ENCODE measurements around the gene CHCT1.
A peak's percentile ranks its signal among the peaks of the same experiment; 100 is the strongest.

Gene CHCT1

GRCh38 chr17:60392042-60392844, 30.0 kb upstream of the CHCT1 start, which contains the start of gene USP32:
TSS of gene USP32 (minus strand) at chr17:60392133. CDS start at chr17:60391939, 194 bp downstream.
- Histone ChIP-seq H2AFZ (ENCODE audit: low read length) (0 out of 2 replicates have a peak within 1 kb of the TSS, but pooled peaks have one; percentile 3), H3K79me2 (ENCODE audit: insufficient read depth, low read length) (peaks cover 13% of the 10 kb centered on the region), H3K27ac (ENCODE audit: low read depth, low read length, poor library complexity, severe bottlenecking) (peak within 1 kb of the TSS; percentile 46)

GRCh38 chr17:60392845-60393702, 29.2 kb upstream of the CHCT1 start:
- Histone ChIP-seq H3K36me3 (ENCODE audit: insufficient read depth, low read length) (no peaks in the 10 kb centered on the region), H3K27ac (ENCODE audit: low read depth, low read length, poor library complexity, severe bottlenecking) (peak overlapping the region; percentile 46), H2AFZ (ENCODE audit: low read length) (0 out of 2 replicates have a peak overlapping the region, but pooled peaks have one; percentile 3), H3F3A (ENCODE audit: insufficient read depth, low read length) (peaks cover 3% of the 10 kb centered on the region; the same call in 1 of the 2 replicates), H3K9ac (ENCODE audit: low read length) (peak overlapping the region; percentile 88), H3K9me2 (ENCODE audit: low read depth, low read length) (no peaks in the 10 kb centered on the region), H3K4me2 (ENCODE audit: low read length) (peak overlapping the region; percentile 99), H4K20me1 (ENCODE audit: insufficient read depth, low read length) (no peaks in the 10 kb centered on the region), H3K4me3 (ENCODE audit: low read depth, low read length, poor library complexity, severe bottlenecking) (peak overlapping the region; percentile 90), H3K79me2 (ENCODE audit: insufficient read depth, low read length) (peaks cover 5% of the 10 kb centered on the region; the same call in 1 of the 2 replicates), H3K4me1 (ENCODE audit: insufficient read depth, low read length, severe bottlenecking) (peaks cover 31% of the 10 kb centered on the region), H3K9me3 (ENCODE audit: low read length) (no peaks in the 10 kb centered on the region), H3K27me3 (ENCODE audit: insufficient read depth, low read length) (peaks cover 5% of the 10 kb centered on the region; the same call in 1 of the 2 replicates)
- TF ChIP-seq EZH2 (IDR thresholded peaks at IDR 0.05; ENCODE audit: borderline replicate concordance, low read length): no peak
- TF ChIP-seq CTCF (IDR thresholded peaks at IDR 0.05; ENCODE audit: low read length): no peak

More at GRCh38 chr17:60392042-60392844, 30.0 kb upstream of the CHCT1 start, which contains the start of gene USP32:
- Histone ChIP-seq H3K9me3 (ENCODE audit: low read length) (no peaks in the 10 kb centered on the region), H3K4me3 (ENCODE audit: low read depth, low read length, poor library complexity, severe bottlenecking) (peak within 1 kb of the TSS; percentile 90), H3K27me3 (ENCODE audit: insufficient read depth, low read length) (peaks cover 5% of the 10 kb centered on the region; the same call in 1 of the 2 replicates), H4K20me1 (ENCODE audit: insufficient read depth, low read length) (no peaks in the 10 kb centered on the region), H3K9ac (ENCODE audit: low read length) (peak within 1 kb of the TSS; percentile 88), H3K4me1 (ENCODE audit: insufficient read depth, low read length, severe bottlenecking) (peaks cover 27% of the 10 kb centered on the region), H3K36me3 (ENCODE audit: insufficient read depth, low read length) (no peaks in the 10 kb centered on the region), H3K9me2 (ENCODE audit: low read depth, low read length) (no peaks in the 10 kb centered on the region), H3K4me2 (ENCODE audit: low read length) (peak within 1 kb of the TSS; percentile 99), H3F3A (ENCODE audit: insufficient read depth, low read length) (no peaks in the 10 kb centered on the region; the same call in 1 of the 2 replicates)
- no peak for TF ChIP-seq EZH2 (IDR thresholded peaks at IDR 0.05; ENCODE audit: borderline replicate concordance, low read length)
- TF ChIP-seq CTCF (IDR thresholded peaks at IDR 0.05; ENCODE audit: low read length): no peak; the same call in 1 of the 2 replicates

All from OCI-LY1 (cell line).